Measurements from ENCODE around the gene ZNF77. TPM values are rescaled to one million over a fixed set of nuclear protein-coding genes. Genes with fewer than 3 reads are reported as not detected.

ZNF77 gene
- polyA plus RNA-seq, 3 donors, result 0.30 to 2.7 (median 1.0) TPM

- Histone ChIP-seq H3K27me3 (ENCODE audit: control insufficient read depth in 2 of 2, insufficient read depth in 2 of 2, low read length in 2 of 2) (peaks cover 4 to 28% of the 10 kb centered on the region in 2 donors), H3K9me3 (replicated peaks in 1 of 2; ENCODE audit: control insufficient read depth in 1 of 2, insufficient read depth in 1 of 2, low read length in 2 of 2) (peaks cover 0 to 2% of the 10 kb centered on the region in 2 donors), H4K20me1 (ENCODE audit: insufficient read depth, low read length) (no peaks in the 10 kb centered on the region), H3K9ac (ENCODE audit: insufficient read depth, low read length, poor library complexity, severe bottlenecking) (no peak overlapping the region), H2AFZ (ENCODE audit: insufficient read depth, low read depth, low read length, poor library complexity, severe bottlenecking) (no peak overlapping the region), H3K27ac (ENCODE audit: low read depth in 1 of 2, low read length in 2 of 2) (no peak overlapping the region), H3K4me3 (replicated peaks in 1 of 3; ENCODE audit: low read depth in 2 of 3, low read length in 3 of 3) (no peak overlapping the region), H3K36me3 (replicated peaks in 1 of 2; ENCODE audit: control insufficient read depth in 1 of 2, insufficient read depth in 2 of 2, low read length in 2 of 2) (no peaks in the 10 kb centered on the region), H3K4me2 (replicated peaks; ENCODE audit: extremely low read depth, low read length, poor library complexity, severe bottlenecking) (no peak overlapping the region), H3K79me2 (ENCODE audit: insufficient read depth, low read length) (no peaks in the 10 kb centered on the region), H3K4me1 (ENCODE audit: control insufficient read depth in 1 of 2, insufficient read depth in 2 of 2, low read length in 2 of 2) (peaks cover 15 to 25% of the 10 kb centered on the region in 2 donors)
- Mint-ChIP-seq H3K27ac (peak overlapping the region in 2 of 7 donors; percentile 11 to 23), H3K27me3 (ENCODE audit: low read depth in 3 of 3) (peaks cover 31 to 55% (median 46%) of the 10 kb centered on the region in 3 donors), H3K9me3 (peaks cover 0 to 10% (median 2%) of the 10 kb centered on the region in 7 donors), H3K4me1 (peaks cover 19% of the 10 kb centered on the region), H3K36me3 (peaks cover 0 to 1% of the 10 kb centered on the region in 2 donors), H3K4me3 (no peak overlapping the region)
- no peak for DNase-seq
- no peak for TF ChIP-seq CTCF (IDR thresholded peaks at IDR 0.05)
- intact Hi-C loops (cut with micrococcal nuclease), result no loop called here
- 96% methylated on average over 5 of the region's 5 CpGs for WGBS (ENCODE audit: insufficient coverage)
Observed at GRCh38 chr19:2981898-2982297, 37.1 kb upstream of the ZNF77 start.

- Histone ChIP-seq H3K9me3 (replicated peaks in 1 of 2; ENCODE audit: control insufficient read depth in 1 of 2, insufficient read depth in 1 of 2, low read length in 2 of 2) (peaks cover 0 to 5% of the 10 kb centered on the region in 2 donors), H3K4me1 (ENCODE audit: control insufficient read depth in 1 of 2, insufficient read depth in 2 of 2, low read length in 2 of 2) (peaks cover 38 to 45% of the 10 kb centered on the region in 2 donors), H3K79me2 (ENCODE audit: insufficient read depth, low read length) (no peaks in the 10 kb centered on the region), H3K36me3 (replicated peaks in 1 of 2; ENCODE audit: control insufficient read depth in 1 of 2, insufficient read depth in 2 of 2, low read length in 2 of 2) (no peaks in the 10 kb centered on the region), H4K20me1 (ENCODE audit: insufficient read depth, low read length) (no peaks in the 10 kb centered on the region), H3K27ac (ENCODE audit: low read depth in 1 of 2, low read length in 2 of 2) (no peak overlapping the region), H3K4me2 (replicated peaks; ENCODE audit: extremely low read depth, low read length, poor library complexity, severe bottlenecking) (no peak overlapping the region), H2AFZ (ENCODE audit: insufficient read depth, low read depth, low read length, poor library complexity, severe bottlenecking) (no peak overlapping the region), H3K4me3 (replicated peaks in 1 of 3; ENCODE audit: low read depth in 2 of 3, low read length in 3 of 3) (no peak overlapping the region), H3K9ac (ENCODE audit: insufficient read depth, low read length, poor library complexity, severe bottlenecking) (no peak overlapping the region), H3K27me3 (ENCODE audit: control insufficient read depth in 2 of 2, insufficient read depth in 2 of 2, low read length in 2 of 2) (peaks cover under 1 to 21% of the 10 kb centered on the region in 2 donors)
- Mint-ChIP-seq H3K4me3 (no peak overlapping the region), H3K9me3 (peaks cover 0 to 22% (median 9%) of the 10 kb centered on the region in 7 donors), H3K36me3 (peaks cover 0 to 1% of the 10 kb centered on the region in 2 donors), H3K27me3 (ENCODE audit: low read depth in 3 of 3) (peaks cover 22 to 45% (median 37%) of the 10 kb centered on the region in 3 donors), H3K4me1 (peaks cover 39% of the 10 kb centered on the region), H3K27ac (peak overlapping the region in 1 of 7 donors; percentile 71)
- no peak for TF ChIP-seq CTCF (IDR thresholded peaks at IDR 0.05)
- intact Hi-C loops (cut with micrococcal nuclease), result loop anchor here (5.0 to 10.0 kb wide), 2 partner anchors 56 to 59 kb away; no protein-coding TSS in a partner anchor
- 96% methylated on average over 4 of the region's 9 CpGs for WGBS (ENCODE audit: insufficient coverage)
- no peak for DNase-seq
Observed at GRCh38 chr19:2978772-2979171, 34.0 kb upstream of the ZNF77 start.

All from CD14-positive monocyte (primary cell).